Measurements from ENCODE around the gene P2RY8.

- TF ChIP-seq CTCF (IDR thresholded peaks at IDR 0.05 in 4 of 5, conservative IDR thresholded peaks at IDR 0.05 in 1 of 5) (no peak), POLR2A (IDR thresholded peaks at IDR 0.05) (no peak)
These were observed 64.0 kb downstream of the P2RY8 start for GRCh38 chrX:1472975-1473374.

Measured in gastrocnemius medialis (tissue), 4 donors.